Progenitor cell of endocrine pancreas (in vitro differentiated cells): ENCODE data around the gene ITGB5. TPM values are rescaled to one million over a fixed set of nuclear protein-coding genes. Genes with fewer than 3 reads are reported as not detected.

ENCODE experiments used
- DNase-seq: peaks from one replicate; pipeline ENCODE4 v3.0.0; 2021; ENCODE audit warnings: low spot score; ENCODE audit not compliant: unreplicated experiment
- H3K27ac Mint-ChIP-seq: 2 replicates; pipeline ENCODE4 v1.8.0; 2021; ENCODE audit warnings: mild to moderate bottlenecking, moderate library complexity, mixed read lengths
- H3K27me3 Mint-ChIP-seq: 2 replicates; pipeline ENCODE4 v1.8.0; 2021; ENCODE audit warnings: mixed read lengths
- H3K36me3 Mint-ChIP-seq: 2 replicates; pipeline ENCODE4 v1.8.0; 2022; ENCODE audit warnings: mixed read lengths; ENCODE audit not compliant: insufficient read depth
- H3K4me1 Mint-ChIP-seq: 2 replicates; pipeline ENCODE4 v1.8.0; 2021; ENCODE audit warnings: low read depth, mixed read lengths
- H3K4me3 Mint-ChIP-seq: 2 replicates; pipeline ENCODE4 v1.8.0; 2021; ENCODE audit warnings: low read depth, mild to moderate bottlenecking, moderate library complexity, mixed read lengths
- H3K9me3 Mint-ChIP-seq: 2 replicates; pipeline ENCODE4 v1.8.0; 2021; ENCODE audit warnings: low read depth, mixed read lengths
- CTCF ChIP-seq: fragments of 200-600 bp; sonication (generic); IDR thresholded peaks from one replicate; pipeline ENCODE4 v1.5.0; 2021; ENCODE audit warnings: antibody characterized with exemption, mild to moderate bottlenecking; ENCODE audit not compliant: unreplicated experiment
- total RNA-seq: library from RNA; stranded (reverse); gene quantifications from 2 replicates; pipeline ENCODE4 v1.2.1, GENCODE V29; 2021

ITGB5 gene
- total RNA-seq, 1 donor from 2014 or later, result 58.8 TPM

DNA sequence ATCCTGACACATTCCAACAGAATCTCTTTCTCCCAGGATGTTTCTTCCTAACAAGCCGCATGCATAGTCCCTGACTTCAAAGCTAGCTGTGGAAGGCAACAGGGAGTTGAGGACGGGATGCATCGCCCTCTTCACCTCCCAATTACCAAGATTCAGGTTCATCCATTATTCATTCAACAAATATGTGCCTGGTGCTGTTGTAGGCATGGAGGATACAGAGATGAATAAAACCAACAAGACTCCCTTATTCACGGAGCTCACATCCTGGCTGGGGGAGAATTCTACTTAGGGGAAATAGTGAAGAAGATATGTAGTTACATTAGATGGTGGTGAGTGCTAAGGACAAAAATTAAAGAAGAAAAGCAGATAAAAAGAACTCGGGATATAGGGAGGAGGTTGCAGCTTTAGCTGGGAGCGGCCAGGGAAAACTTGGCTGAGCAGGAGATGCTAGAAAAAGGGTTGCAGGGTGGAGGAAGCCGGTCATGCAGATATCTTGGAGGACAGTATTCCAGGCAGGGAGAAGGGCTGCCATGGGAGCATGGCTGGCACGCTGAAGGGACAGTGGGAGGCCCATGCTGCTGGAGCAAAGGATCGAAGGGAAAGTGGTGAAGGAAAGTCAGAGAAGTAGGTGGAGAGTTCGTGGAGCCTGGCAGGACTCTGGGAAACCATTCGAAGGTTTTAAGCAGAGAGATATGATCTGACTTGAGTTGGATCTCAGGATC, 5.0 kb downstream of the ITGB5 start:
- Mint-ChIP-seq H3K36me3 (peaks cover 2% of the 10 kb centered on the region), H3K9me3 (no peaks in the 10 kb centered on the region), H3K4me3 (no peak overlapping the region), H3K4me1 (peaks cover 20% of the 10 kb centered on the region), H3K27me3 (peaks cover 6% of the 10 kb centered on the region), H3K27ac (no peak overlapping the region)
- DNase-seq, result no peak
- no peak for TF ChIP-seq CTCF

- Mint-ChIP-seq H3K27ac (no peak overlapping the region), H3K36me3 (peaks cover 2% of the 10 kb centered on the region), H3K27me3 (peaks cover 6% of the 10 kb centered on the region), H3K9me3 (no peaks in the 10 kb centered on the region), H3K4me3 (no peak overlapping the region), H3K4me1 (peaks cover 15% of the 10 kb centered on the region)
- no peak for TF ChIP-seq CTCF
- DNase-seq, result no peak
Observed at GRCh38 chr3:124879337-124879680, 7.9 kb downstream of the ITGB5 start.

DNA sequence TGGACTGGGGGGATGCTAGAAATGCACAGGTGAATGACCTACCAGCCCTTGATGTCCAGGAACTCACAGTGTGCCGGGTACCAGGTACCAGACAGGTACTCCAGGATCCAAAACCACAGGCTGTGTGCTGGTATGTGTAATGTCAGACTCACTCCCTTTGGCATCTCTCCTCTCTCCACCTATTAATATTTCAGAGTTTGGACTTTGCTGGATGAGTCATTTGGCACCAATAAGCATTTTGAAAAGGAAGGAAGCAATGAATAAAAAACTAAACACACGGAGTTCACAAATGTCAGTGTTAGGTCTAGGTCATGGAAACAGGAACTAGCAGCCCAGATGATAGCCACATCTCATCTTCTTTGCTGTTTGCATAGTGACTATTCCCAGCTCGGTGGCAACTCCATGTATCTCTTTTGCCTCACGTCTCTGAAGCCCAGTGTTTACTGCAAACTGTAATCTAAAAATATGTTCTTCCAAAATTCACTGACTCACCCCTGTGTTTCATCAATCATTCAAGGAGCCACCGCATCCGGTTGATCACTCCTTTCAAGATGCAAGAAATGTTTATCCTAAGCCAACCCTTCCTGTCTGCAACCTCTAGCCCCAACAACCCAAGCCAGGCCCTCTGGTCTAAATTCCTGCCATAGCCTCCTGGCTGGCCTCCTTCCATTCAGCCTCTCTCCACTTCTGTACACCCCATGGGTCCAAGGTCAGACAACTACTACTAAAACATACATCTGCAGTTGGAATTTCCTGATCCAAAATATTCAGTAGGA, 8.4 kb downstream of the ITGB5 start:
- Mint-ChIP-seq H3K4me1 (peaks cover 15% of the 10 kb centered on the region), H3K27me3 (peaks cover 6% of the 10 kb centered on the region), H3K9me3 (no peaks in the 10 kb centered on the region), H3K27ac (no peak overlapping the region), H3K36me3 (peaks cover 2% of the 10 kb centered on the region), H3K4me3 (no peak overlapping the region)
- no peak for TF ChIP-seq CTCF
- no peak for DNase-seq

GRCh38 chr3:124877674-124878073, 9.5 kb downstream of the ITGB5 start:
- no peak overlapping the region for H3K27ac Mint-ChIP-seq
- H3K9me3 Mint-ChIP-seq, result no peaks in the 10 kb centered on the region
- H3K27me3 Mint-ChIP-seq, result peaks cover 6% of the 10 kb centered on the region
- H3K4me1 Mint-ChIP-seq, result peaks cover 11% of the 10 kb centered on the region
- H3K4me3 Mint-ChIP-seq, result no peak overlapping the region
- no peak for TF ChIP-seq CTCF
- DNase-seq, result no peak
- H3K36me3 Mint-ChIP-seq, result peaks cover 2% of the 10 kb centered on the region

DNA sequence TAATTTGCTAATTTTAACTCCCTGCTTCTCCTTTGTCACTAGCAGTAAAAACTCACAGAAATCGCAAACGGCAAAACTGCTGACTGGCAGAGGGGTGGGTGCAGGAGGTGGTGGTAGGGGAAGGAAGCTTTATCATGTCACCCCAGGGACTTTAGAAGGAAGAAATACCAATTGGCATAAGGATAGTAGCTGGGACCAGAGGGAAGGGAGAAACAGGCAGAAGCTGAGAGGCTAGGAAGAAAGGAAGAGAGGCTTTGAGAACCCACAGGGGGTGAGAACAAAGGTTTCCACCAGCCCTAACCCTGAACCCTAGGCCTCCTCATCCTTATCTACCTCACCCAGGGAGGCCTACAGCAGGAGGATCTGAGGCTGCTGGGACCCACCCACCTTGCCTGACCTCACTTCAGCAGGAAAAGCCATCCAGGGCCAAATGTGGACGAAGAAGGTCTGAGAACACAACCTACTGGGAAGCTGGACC, 10.7 kb downstream of the ITGB5 start:
- Mint-ChIP-seq H3K4me3 (no peak overlapping the region), H3K27me3 (no peaks in the 10 kb centered on the region), H3K27ac (no peak overlapping the region), H3K9me3 (no peaks in the 10 kb centered on the region), H3K4me1 (peaks cover 5% of the 10 kb centered on the region), H3K36me3 (peaks cover 3% of the 10 kb centered on the region)
- no peak for DNase-seq
- TF ChIP-seq CTCF, result no peak
